ENCODE data around the gene OPHN1. TPM values are rescaled to one million over a fixed set of nuclear protein-coding genes. Genes with fewer than 3 reads are reported as not detected.

OPHN1 gene
- total RNA-seq, 1 donor from 2014 or later = 10.9 TPM

- no peak for TF ChIP-seq CTCF (IDR thresholded peaks at IDR 0.05)
- no peak overlapping the region for H3K27ac Mint-ChIP-seq (ENCODE audit: unreplicated experiment)
- H3K36me3 Mint-ChIP-seq (ENCODE audit: unreplicated experiment) = no peaks in the 10 kb centered on the region
- no peak for DNase-seq (ENCODE audit: extremely low spot score, unreplicated experiment)
- H3K27me3 Mint-ChIP-seq (ENCODE audit: unreplicated experiment) = no peaks in the 10 kb centered on the region
- no peak overlapping the region for H3K4me3 Mint-ChIP-seq (ENCODE audit: unreplicated experiment)
- H3K9me3 Mint-ChIP-seq (ENCODE audit: unreplicated experiment) = no peaks in the 10 kb centered on the region
- no peaks in the 10 kb centered on the region for H3K4me1 Mint-ChIP-seq (ENCODE audit: unreplicated experiment)
These were observed 239.5 kb downstream of the OPHN1 start for GRCh38 chrX:68193786-68194185.

GRCh38 chrX:68193234-68193633 lies 240.1 kb downstream of the OPHN1 start:
- H3K4me1 Mint-ChIP-seq (ENCODE audit: unreplicated experiment) = no peaks in the 10 kb centered on the region
- H3K27ac Mint-ChIP-seq (ENCODE audit: unreplicated experiment) = no peak overlapping the region
- no peak overlapping the region for H3K4me3 Mint-ChIP-seq (ENCODE audit: unreplicated experiment)
- H3K27me3 Mint-ChIP-seq (ENCODE audit: unreplicated experiment) = no peaks in the 10 kb centered on the region
- H3K9me3 Mint-ChIP-seq (ENCODE audit: unreplicated experiment) = no peaks in the 10 kb centered on the region
- no peak for DNase-seq (ENCODE audit: extremely low spot score, unreplicated experiment)
- TF ChIP-seq CTCF (IDR thresholded peaks at IDR 0.05) = no peak
- no peaks in the 10 kb centered on the region for H3K36me3 Mint-ChIP-seq (ENCODE audit: unreplicated experiment)

GRCh38 chrX:68190799-68191198 lies 242.5 kb downstream of the OPHN1 start:
- TF ChIP-seq CTCF (IDR thresholded peaks at IDR 0.05) = no peak
- Mint-ChIP-seq H3K27ac (ENCODE audit: unreplicated experiment) (no peak overlapping the region), H3K36me3 (ENCODE audit: unreplicated experiment) (no peaks in the 10 kb centered on the region), H3K4me3 (ENCODE audit: unreplicated experiment) (no peak overlapping the region), H3K4me1 (ENCODE audit: unreplicated experiment) (no peaks in the 10 kb centered on the region), H3K27me3 (ENCODE audit: unreplicated experiment) (no peaks in the 10 kb centered on the region), H3K9me3 (ENCODE audit: unreplicated experiment) (no peaks in the 10 kb centered on the region)
- no peak for DNase-seq (ENCODE audit: extremely low spot score, unreplicated experiment)

GRCh38 chrX:68186552-68187262 lies 246.6 kb downstream of the OPHN1 start:
- no peak for DNase-seq (ENCODE audit: extremely low spot score, unreplicated experiment)
- no peaks in the 10 kb centered on the region for H3K27me3 Mint-ChIP-seq (ENCODE audit: unreplicated experiment)
- no peak overlapping the region for H3K27ac Mint-ChIP-seq (ENCODE audit: unreplicated experiment)
- H3K9me3 Mint-ChIP-seq (ENCODE audit: unreplicated experiment) = no peaks in the 10 kb centered on the region
- no peaks in the 10 kb centered on the region for H3K36me3 Mint-ChIP-seq (ENCODE audit: unreplicated experiment)
- peaks cover 5% of the 10 kb centered on the region for H3K4me1 Mint-ChIP-seq (ENCODE audit: unreplicated experiment)
- no peak for TF ChIP-seq CTCF (IDR thresholded peaks at IDR 0.05)
- H3K4me3 Mint-ChIP-seq (ENCODE audit: unreplicated experiment) = no peak overlapping the region

GRCh38 chrX:68185161-68185560 lies 248.1 kb downstream of the OPHN1 start:
- Mint-ChIP-seq H3K27ac (ENCODE audit: unreplicated experiment) (no peak overlapping the region), H3K9me3 (ENCODE audit: unreplicated experiment) (no peaks in the 10 kb centered on the region), H3K36me3 (ENCODE audit: unreplicated experiment) (no peaks in the 10 kb centered on the region), H3K27me3 (ENCODE audit: unreplicated experiment) (no peaks in the 10 kb centered on the region), H3K4me3 (ENCODE audit: unreplicated experiment) (no peak overlapping the region), H3K4me1 (ENCODE audit: unreplicated experiment) (peaks cover 5% of the 10 kb centered on the region)
- no peak for TF ChIP-seq CTCF (IDR thresholded peaks at IDR 0.05)
- DNase-seq (ENCODE audit: extremely low spot score, unreplicated experiment) = no peak

Data from osteocyte (in vitro differentiated cells).